A673 (cell line): ENCODE data around the gene TOLLIP.

Source experiments
- CTCF ChIP-seq: fragments of 300-800, 200-600 bp; sonication (generic); conservative IDR thresholded peaks from 2 replicates; pipeline ENCODE4 v1.5.1; 2017; ENCODE audit warnings: low read depth, mild to moderate bottlenecking, antibody characterized with exemption, low read length, moderate library complexity, mixed read lengths
- EZH2 ChIP-seq: fragments of 200-600 bp; sonication (generic); IDR thresholded peaks from 2 replicates; pipeline ENCODE4 v1.6.1; 2017; ENCODE audit warnings: borderline replicate concordance, low read depth, mild to moderate bottlenecking, mixed read lengths, antibody characterized with exemption, low read length; ENCODE audit not compliant: poor library complexity, severe bottlenecking

GRCh38 chr11:1344056-1344635, 34.7 kb upstream of the TOLLIP start:
- no peak for TF ChIP-seq CTCF
- no peak for TF ChIP-seq EZH2
